Frontal cortex (tissue), 4 donors: ENCODE results near the gene FAXDC2. TPM values are rescaled to one million over a fixed set of nuclear protein-coding genes. Genes with fewer than 3 reads are reported as not detected.

Source experiments
- DNase-seq, 2 donors: peaks; one replicate each; pipeline ENCODE4 v3.0.0; 2012; ENCODE audit warnings: low spot score in 2 of 2
- FAIRE-seq: peaks from 2 replicates; lab custom pipeline; 2012; peaks lifted over from hg19 to GRCh38; lab: Jason Lieb, UNC
- small RNA-seq: library from RNA; depleted of rRNA; stranded (forward); fragments of <200 nt; gene quantifications from one replicate; pipeline ENCODE3, GENCODE V24; 2014
- total RNA-seq: library from RNA; depleted of rRNA; stranded (reverse); fragments of >200 nt; gene quantifications from one replicate; pipeline ENCODE4 v1.2.3, GENCODE V29; 2014
- donor health status: control.
- donor health status: control.
- donor health status: control.

The FAXDC2 gene
- total RNA-seq, 1 donor from 2014 or later, result 2.4 TPM

GRCh38 chr5:154778534-154778933, 71.9 kb downstream of the FAXDC2 start:
- no peak for FAIRE-seq
- no peak for DNase-seq

- FAIRE-seq (no peak), DNase-seq (no peak)
Measured at GRCh38 chr5:154776167-154776566, 74.2 kb downstream of the FAXDC2 start.

- FAIRE-seq (no peak), DNase-seq (no peak)
Measured at GRCh38 chr5:154773326-154773725, 77.1 kb downstream of the FAXDC2 start.

DNA sequence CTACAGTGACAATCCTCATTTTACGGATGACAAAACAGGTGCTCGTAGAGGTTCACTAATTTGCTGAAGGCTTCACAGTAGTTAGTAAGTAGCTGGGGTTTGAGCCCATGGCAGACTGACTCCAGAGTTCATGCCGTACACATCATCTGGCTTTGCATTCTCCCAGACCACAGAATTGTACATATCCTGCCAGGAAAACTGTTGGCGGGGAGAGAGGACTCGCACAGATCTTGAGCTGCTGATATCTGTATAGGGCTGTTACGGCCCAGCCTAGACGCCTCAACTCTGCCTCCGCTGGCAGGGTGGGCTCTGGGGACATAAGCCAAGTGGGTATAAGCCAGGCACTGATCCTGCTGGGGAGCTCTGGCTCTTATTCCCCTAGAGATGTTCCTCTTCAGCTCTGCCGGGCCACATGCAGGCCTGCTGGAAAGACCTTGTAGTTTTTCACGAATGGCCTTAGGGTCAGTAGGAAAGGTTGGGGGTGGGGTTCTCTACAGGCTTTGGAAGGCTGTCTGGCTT, 79.0 kb downstream of the FAXDC2 start:
- FAIRE-seq, result no peak
- DNase-seq, result no peak

GRCh38 chr5:154770111-154770510, 80.3 kb downstream of the FAXDC2 start:
- FAIRE-seq, result no peak
- no peak for DNase-seq

Small RNAs within 50 kb of the gene (small RNA-seq; reads per million reads assigned to genes)
- gene MIR378H, result not detected

Other genes with a start within 250 kb of the FAXDC2 start
- gene LARP1, start 95.2 kb downstream of the FAXDC2 start, total RNA-seq, result 30.6 TPM
- 118 TPM for gene CNOT8, start 8.0 kb upstream of the FAXDC2 start, total RNA-seq
- 18.8 TPM for gene GEMIN5, start 87.6 kb upstream of the FAXDC2 start, total RNA-seq
- 28.1 TPM for gene MRPL22, start 90.5 kb upstream of the FAXDC2 start, total RNA-seq
- 0.41 TPM for gene KIF4B, start 163.2 kb upstream of the FAXDC2 start, total RNA-seq